ENCODE results near the gene MYBPHL.

DNA sequence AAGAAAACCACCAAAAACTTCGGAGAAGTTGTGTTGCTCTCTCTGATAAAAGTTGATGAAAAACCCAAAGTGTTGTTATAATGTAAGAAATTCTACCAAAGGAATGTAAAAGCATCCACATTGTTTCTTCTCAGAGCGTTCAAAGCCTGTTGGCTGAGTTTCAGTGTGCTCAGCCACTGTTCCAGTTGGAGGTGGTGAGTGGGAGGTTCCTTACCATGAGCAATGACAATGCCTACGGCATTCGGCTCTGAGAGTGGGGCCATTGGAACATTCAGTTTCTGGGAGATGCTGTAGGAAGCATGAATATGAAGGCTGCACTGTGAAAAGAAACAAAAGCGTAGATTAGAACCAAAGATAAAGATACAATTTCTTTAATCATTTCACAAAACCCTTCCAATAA is 20.5 kb upstream of the MYBPHL start:
- TF ChIP-seq, protein P1, sequence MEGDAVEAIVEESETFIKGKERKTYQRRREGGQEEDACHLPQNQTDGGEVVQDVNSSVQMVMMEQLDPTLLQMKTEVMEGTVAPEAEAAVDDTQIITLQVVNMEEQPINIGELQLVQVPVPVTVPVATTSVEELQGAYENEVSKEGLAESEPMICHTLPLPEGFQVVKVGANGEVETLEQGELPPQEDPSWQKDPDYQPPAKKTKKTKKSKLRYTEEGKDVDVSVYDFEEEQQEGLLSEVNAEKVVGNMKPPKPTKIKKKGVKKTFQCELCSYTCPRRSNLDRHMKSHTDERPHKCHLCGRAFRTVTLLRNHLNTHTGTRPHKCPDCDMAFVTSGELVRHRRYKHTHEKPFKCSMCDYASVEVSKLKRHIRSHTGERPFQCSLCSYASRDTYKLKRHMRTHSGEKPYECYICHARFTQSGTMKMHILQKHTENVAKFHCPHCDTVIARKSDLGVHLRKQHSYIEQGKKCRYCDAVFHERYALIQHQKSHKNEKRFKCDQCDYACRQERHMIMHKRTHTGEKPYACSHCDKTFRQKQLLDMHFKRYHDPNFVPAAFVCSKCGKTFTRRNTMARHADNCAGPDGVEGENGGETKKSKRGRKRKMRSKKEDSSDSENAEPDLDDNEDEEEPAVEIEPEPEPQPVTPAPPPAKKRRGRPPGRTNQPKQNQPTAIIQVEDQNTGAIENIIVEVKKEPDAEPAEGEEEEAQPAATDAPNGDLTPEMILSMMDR (conservative IDR thresholded peaks at IDR 0.05; ENCODE audit: low read depth, low read length) = no peak
- no peak for TF ChIP-seq EZH2 (IDR thresholded peaks at IDR 0.05; ENCODE audit: low read length, unreplicated experiment)

All from PC-3 (cell line).